ENCODE results near the gene SIGLECL1. TPM values are rescaled to one million over a fixed set of nuclear protein-coding genes. Genes with fewer than 3 reads are reported as not detected.

SIGLECL1 gene
- total and polyA plus RNA-seq, 9 of the 15 experiments (the other 6 are each of a cell fraction or from before 2014, with no cell fraction given), result not detected

- ChIA-PET CTCF (ENCODE audit: low intra/inter-chr PET ratio) (no interaction called here), POLR2A (interaction anchor here (1.0 to 1.8 kb wide), 2 partner anchors 11 to 12 kb away, joined by 3 to 4 read pairs; no protein-coding TSS in a partner anchor)
- Histone ChIP-seq H3K9me3 (replicated peaks; ENCODE audit: control insufficient read depth, insufficient read depth, low read depth, low read length) (peaks cover 3% of the 10 kb centered on the region), H3K27ac (ENCODE audit: extremely low read depth, low read depth, low read length) (peak overlapping the region; percentile 71), H3K4me2 (ENCODE audit: insufficient read depth, low read length) (peak overlapping the region; percentile 80), H2AFZ (ENCODE audit: low read depth, low read length) (peak overlapping the region; percentile 90), H3K9me1 (ENCODE audit: control insufficient read depth, insufficient read depth, low read length) (no peaks in the 10 kb centered on the region), H3K4me3 (peak overlapping the region; percentile 49), H4K20me1 (replicated peaks; ENCODE audit: control insufficient read depth, insufficient read depth, low read length) (no peaks in the 10 kb centered on the region), H3K27me3 (ENCODE audit: control insufficient read depth in 2 of 2, insufficient read depth in 2 of 2, low read length in 2 of 2) (no peaks in the 10 kb centered on the region), H3K9ac (ENCODE audit: insufficient read depth in 1 of 2, low read depth in 2 of 2, low read length in 2 of 2) (peak overlapping the region in 1 of 2 experiments; percentile 46; a peak in 1 of 4 replicates), H3K79me2 (ENCODE audit: control insufficient read depth, insufficient read depth, low read length) (peaks cover 10% of the 10 kb centered on the region), H3K36me3 (ENCODE audit: control insufficient read depth, insufficient read depth, low read length) (no peaks in the 10 kb centered on the region; the same call in 2 of the 3 replicates), H3K4me1 (replicated peaks in 1 of 2; ENCODE audit: control insufficient read depth in 2 of 2, insufficient read depth in 2 of 2, low read length in 2 of 2) (peaks cover 18 to 19% of the 10 kb centered on the region in 2 experiments)
- 0% methylated on average over 3 of the region's 3 CpGs for WGBS (ENCODE audit: insufficient coverage, low coverage, missing lambda C conversion rate)
- peak; percentile 91 for FAIRE-seq
- in situ Hi-C loops (cut with MboI), result no loop called here
- intact Hi-C loops (cut with micrococcal nuclease), result no loop called here
- DNase-seq (ENCODE audit: extremely low read depth in 1 of 4, low spot score in 3 of 4), result peak in 2 of 4 experiments; percentile 42 to 87
- ATAC-seq, result peak; percentile 38
- no TSS peak for BruUV-seq (replicated peaks)
- TF ChIP-seq RBBP5 (IDR thresholded peaks at IDR 0.05; ENCODE audit: borderline replicate concordance, insufficient read depth, low read length, poor library complexity, severe bottlenecking) (no peak), ZNF780A (CRISPR knock-in tag; IDR thresholded peaks at IDR 0.05) (no peak), ZBTB5 (IDR thresholded peaks at IDR 0.05) (no peak), KDM4B (IDR thresholded peaks at IDR 0.05; ENCODE audit: borderline replicate concordance in 2 of 2, low read depth in 1 of 2) (no peak), FOXK1 (CRISPR knock-in tag; IDR thresholded peaks at IDR 0.05; ENCODE audit: borderline replicate concordance) (no peak), ZNF124 (CRISPR knock-in tag; IDR thresholded peaks at IDR 0.05) (no peak), CTBP1 (IDR thresholded peaks at IDR 0.05; ENCODE audit: borderline replicate concordance) (peak; percentile 35; the same call in 1 of the 2 replicates), FOXA3 (CRISPR knock-in tag; conservative IDR thresholded peaks at IDR 0.05 in 1 of 2, IDR thresholded peaks at IDR 0.05 in 1 of 2) (no peak), RAD51 (IDR thresholded peaks at IDR 0.05; ENCODE audit: borderline replicate concordance, low read depth) (no peak), HOMEZ (CRISPR knock-in tag; IDR thresholded peaks at IDR 0.05) (no peak), CTCF (IDR thresholded peaks at IDR 0.05 in 2 of 3, conservative IDR thresholded peaks at IDR 0.05 in 1 of 3; ENCODE audit: insufficient read depth in 2 of 3, low read depth in 1 of 3, low read length in 3 of 3) (no peak), KLF16 (IDR thresholded peaks at IDR 0.05) (peak; percentile 26; the same call in 1 of the 2 replicates), CBX5 (IDR thresholded peaks at IDR 0.05; ENCODE audit: borderline replicate concordance, low read depth) (no peak), TRIM24 (IDR thresholded peaks at IDR 0.05) (peak; percentile 55 to 62; a peak in 2 of 4 replicates), ZNF253 (CRISPR knock-in tag; conservative IDR thresholded peaks at IDR 0.05) (no peak), ESRRA (IDR thresholded peaks at IDR 0.05; ENCODE audit: borderline replicate concordance, low read depth) (no peak), TAF9B (IDR thresholded peaks at IDR 0.05; ENCODE audit: partially characterized antibody) (no peak), ZNF785 (CRISPR knock-in tag; IDR thresholded peaks at IDR 0.05) (no peak), ZNF316 (IDR thresholded peaks at IDR 0.05) (no peak)
Observed at GRCh38 chr19:51224163-51224641, 26.7 kb upstream of the SIGLECL1 start.
